GM18909 (cell line): Measurements from ENCODE around the gene PTPN13.

Experiments used
- ATAC-seq: cut with Tn5 transposase; IDR thresholded peaks from one replicate; pipeline ENCODE4 v1.9.1; 2021; ENCODE audit warnings: mild to moderate bottlenecking; ENCODE audit not compliant: unreplicated experiment, poor library complexity

Gene PTPN13

DNA sequence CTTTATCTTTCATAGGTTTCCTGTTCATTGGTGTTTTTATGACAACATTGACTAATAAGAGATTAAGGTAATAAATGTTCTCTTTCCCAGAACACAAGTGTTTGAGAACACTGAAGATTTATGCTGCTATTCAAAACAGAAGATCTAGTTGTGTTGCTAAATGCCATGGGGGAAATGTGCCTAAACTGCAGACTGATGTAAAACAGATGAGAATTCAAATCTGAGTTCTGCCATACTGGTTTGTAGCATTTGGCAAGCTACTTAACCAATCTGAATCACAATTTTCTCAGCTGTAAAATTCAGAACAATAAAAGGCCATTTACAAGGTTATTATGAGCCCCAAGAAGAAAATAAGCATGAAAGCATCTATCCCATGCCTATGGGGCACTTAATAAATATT, 252.8 kb downstream of the PTPN13 start:
- no peak for ATAC-seq

DNA sequence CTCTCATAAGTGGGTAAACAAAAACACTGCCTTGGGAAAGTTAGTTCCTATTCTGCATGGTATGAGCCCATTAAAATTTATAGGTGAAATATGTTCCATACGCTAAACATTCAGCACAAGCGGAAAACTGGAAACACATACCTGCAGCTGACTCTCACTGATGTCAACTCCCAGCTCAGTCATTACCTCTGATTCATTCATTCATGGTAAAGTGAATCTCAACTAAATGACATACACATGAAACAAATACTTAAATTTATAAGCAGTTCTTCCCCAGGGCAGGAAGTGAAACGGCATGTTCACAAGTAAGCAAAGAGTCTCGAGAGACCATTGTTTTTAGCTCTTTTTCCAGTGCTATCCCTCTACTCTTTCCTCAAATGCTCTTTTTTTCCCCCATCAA, 253.5 kb downstream of the PTPN13 start:
- ATAC-seq = no peak

DNA sequence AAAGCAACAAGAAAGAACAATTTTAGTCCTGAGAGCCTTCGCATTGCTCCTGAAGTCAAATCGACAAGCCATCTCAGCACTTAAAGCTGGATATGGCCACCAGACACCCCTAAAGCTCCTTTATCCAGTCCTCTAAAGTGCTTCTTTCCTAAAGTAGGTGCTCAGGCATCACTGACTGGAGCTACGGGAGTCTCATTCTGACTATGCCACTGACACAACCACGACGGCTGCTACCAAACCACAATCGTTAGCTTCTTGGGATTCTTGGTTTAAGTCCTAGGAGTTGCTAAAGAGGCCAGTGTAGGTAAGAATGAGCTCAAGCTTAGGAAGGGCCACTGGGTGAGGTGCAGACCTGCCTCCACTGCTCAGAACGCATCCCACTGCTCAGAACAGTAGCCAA, 254.0 kb downstream of the PTPN13 start:
- no peak for ATAC-seq

DNA sequence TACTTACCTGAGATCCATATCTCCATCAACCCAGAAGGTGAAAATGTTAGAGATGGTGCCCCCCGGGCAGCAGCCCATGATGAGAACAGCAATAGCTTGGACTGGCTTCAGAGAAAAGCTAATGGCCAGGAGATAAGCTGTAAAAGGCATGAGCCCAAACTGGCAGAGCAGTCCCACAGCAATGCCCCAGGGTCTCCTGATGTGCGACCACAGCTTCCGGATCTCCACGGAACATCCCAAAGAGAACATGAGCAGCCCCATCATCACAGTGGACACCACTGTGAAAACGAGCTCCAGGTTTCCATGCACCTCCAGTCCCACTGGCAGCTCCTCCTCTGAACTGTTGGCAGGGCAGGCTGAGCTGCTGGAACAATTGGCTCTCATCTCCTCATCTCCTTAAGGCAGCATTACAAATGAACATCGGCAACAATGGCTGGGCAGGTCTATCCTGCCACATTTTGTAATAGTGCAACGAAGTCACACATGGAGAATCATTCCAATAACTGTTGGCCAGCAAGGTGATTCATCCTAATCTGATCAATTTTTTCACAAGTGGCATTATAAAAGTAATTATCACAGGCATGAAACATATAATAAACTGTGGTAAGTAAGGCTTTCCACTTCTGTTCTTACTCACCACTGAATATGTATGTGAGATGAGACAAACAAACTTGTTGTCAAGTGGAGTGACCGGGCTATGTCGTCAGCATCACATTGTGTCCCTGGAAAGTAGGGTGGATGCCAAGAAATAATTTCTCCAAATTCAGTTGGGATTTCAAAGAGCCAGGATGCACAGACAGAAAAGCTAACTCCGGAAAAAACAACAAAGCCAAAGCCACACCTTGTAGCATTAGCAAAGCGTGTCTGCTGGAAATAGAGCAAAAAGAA, 254.9 kb downstream of the PTPN13 start, which contains the start of gene SLC10A6:
Gene SLC10A6, minus strand, starts transcription at position 653 of the 888 bp plus-strand sequence. Its CDS starts 269 bp downstream, at position 384.
- ATAC-seq = no peak

DNA sequence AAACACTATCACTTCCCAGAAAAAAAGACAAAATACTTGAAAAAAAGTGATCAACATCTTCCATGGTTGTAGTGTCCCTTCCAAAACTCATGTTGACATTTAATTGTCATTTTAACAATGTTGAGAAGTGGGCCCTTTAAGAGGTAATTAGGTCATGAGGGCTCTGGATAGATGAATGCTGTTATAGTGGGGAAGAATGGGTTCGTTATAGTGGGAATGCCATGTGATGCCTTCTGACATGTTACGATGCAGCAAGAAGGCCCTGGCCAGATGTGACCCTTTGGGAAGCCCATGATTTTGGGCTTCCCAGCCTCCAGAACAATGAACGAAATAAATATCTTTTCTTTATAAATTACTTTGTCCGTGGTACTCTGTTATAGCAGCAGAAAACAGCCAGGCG, 259.1 kb downstream of the PTPN13 start:
- ATAC-seq = no peak

DNA sequence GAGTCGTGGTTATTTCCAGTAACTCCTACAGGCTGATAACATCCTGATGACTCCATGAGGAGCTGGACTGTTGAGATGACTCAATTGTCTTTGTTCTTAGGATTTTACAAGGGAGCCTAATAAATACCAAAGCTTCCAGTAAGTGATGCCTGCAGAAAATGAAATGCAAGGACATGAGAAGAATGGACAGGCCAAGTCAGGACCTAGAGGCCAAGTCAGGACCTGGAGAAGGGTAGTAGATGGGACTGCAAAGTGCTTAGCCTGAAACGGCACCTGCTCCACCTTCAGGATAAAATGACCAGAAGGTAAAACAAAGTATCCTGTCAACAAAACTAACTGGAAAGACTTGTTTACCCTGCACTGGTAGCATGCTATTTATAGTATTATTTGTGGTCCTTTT, 261.5 kb downstream of the PTPN13 start:
- no peak for ATAC-seq

DNA sequence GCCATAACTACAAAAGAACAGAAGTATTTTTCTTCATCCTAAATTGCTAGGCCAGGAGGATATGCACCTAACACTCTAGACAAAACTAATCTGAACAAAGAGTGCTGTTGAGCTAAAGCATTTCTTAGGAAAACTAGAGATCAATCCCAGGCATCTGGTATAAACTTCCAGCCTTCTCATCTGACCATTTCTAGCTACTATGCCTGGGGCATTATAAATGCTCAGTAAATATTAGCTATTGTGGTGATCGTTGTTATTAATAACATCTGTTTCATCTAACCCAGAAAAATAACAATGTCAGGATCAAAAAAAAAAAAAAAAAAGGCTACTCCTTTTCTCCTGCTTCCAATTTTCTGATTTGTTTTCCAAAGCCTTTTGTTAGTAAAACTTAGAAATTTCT, 262.8 kb downstream of the PTPN13 start:
- no peak for ATAC-seq

DNA sequence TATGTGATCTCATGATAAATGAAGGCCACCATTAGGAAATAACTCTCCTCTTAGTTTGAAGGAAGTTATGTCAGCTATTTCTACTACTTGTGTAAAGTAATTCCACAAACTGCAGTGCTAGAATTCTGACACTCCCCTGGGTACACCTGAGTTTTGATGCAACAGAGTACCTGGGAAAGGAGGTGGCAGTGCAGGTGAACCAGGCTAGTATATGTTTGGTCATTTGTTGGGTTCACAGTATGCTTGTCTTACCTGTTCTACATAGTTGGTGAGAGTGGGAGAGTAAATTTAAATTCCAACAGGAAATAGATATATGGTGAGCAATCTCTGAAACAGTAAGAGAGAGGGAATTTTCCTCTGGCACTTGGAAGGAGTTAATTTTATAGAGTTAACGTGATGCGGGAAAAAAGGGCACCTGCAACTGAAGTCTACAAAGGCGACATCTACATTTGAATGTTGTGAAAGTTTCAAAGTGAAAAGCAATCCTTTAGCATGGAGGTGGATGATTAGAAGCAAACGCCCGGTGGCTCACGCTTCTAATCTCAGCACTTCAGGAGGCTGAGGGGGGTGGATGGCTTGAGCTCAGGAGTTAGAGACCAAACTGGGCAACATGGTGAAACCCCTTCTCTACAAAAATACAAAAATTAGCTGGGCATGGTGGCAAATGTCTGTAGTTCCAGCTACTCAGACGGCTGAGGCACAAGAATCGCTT, 263.4 kb downstream of the PTPN13 start:
- no peak for ATAC-seq
